Stimulated activated naive CD4-positive, alpha-beta T cell treated with Interleukin-2 at 50 U/mL for 16 hours (primary cell): ENCODE measurements around the gene CD101.

Source experiments
- DNase-seq: peaks from one replicate; lab custom pipeline; 2025; lab: John Stamatoyannopoulos, UW

CD101 gene

DNA sequence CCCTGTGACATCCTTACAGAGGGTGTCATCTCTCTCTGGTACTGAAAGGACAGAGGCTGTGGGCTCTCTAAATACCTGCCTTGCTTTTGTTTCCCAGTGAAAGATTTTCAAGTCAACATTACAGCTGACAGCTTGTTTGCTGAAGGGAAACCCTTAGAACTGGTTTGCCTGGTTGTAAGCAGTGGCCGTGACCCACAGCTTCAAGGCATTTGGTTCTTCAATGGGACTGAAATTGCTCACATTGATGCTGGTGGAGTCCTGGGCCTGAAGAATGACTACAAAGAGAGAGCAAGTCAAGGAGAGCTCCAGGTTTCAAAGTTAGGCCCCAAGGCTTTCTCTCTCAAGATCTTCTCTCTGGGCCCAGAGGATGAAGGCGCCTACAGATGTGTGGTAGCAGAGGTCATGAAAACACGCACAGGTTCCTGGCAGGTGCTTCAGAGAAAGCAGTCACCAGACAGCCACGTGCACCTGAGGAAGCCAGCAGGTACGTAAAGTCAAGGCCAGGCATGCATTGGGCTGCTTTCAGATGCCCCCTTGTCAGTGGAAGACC is 11.8 kb downstream of the CD101 start:
- DNase-seq, result no peak

DNA sequence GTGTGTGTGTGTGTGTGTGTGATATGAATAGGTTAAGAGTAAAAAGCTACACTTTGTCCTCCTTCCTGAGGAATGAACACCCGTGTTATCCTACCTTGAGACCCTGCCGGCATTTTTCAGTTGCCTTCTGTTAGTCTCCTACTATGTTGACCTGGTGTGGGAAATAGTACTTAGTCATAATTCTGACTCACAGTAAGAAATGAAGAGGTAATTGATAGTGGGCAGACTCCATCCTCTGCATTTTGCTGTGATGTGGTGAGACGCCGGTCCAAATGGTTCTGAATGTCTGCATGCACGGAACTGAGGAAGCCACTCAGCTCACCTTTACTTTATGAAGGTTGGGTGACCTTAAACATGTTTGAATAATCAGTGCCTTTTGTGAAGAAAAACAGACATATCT is 12.6 kb downstream of the CD101 start:
- DNase-seq, result peak; percentile 8

DNA sequence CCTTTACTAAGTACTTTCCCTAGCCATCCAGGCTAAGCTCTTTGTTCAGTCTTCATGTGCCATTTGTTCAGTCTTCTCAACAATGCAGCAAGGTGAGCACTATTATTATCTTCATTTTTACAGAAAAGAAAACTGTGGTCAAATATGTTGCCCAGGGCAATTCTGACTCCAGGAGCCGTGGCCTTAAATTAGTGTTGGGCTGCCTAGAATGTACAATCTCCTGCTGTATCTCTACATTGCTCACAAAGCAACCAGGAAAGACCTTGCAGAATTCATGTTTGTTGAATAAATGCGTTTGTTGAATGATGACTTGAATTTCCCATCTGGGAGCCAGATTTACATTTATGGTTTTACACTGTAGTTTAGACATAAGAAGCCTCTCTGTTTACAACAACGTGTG is 14.2 kb downstream of the CD101 start:
- DNase-seq, result no peak

DNA sequence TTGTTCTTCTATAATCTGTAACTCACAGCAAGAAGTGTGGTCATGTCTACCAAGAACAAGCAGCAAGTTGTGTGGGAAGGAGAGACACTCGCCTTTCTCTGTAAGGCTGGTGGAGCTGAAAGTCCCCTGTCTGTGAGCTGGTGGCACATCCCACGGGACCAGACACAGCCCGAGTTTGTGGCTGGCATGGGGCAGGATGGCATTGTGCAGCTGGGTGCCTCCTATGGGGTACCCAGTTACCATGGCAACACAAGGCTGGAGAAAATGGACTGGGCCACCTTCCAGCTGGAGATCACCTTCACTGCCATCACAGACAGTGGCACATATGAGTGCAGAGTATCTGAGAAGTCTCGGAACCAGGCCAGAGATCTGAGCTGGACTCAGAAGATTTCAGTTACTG is 15.5 kb downstream of the CD101 start:
- DNase-seq, result peak; percentile 3

DNA sequence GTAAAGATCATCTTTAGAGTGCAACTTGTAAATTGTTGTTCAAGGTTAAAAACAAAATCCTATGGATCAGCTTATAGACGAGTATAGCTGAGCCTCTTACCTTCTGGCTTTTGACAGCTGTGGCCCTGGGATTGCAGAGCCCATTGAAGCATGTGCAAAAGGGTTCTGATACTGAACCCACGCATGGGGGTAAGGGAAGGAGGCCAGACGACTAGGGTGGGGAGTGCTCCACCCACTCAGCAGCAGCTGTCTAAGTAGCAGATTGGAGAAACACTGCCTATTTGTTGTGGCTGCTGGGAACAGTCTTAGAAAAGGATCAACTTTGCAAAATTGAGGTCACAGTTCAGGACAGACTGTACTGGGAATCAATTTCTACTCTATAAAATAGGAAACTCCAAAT is 16.1 kb downstream of the CD101 start:
- no peak for DNase-seq

DNA sequence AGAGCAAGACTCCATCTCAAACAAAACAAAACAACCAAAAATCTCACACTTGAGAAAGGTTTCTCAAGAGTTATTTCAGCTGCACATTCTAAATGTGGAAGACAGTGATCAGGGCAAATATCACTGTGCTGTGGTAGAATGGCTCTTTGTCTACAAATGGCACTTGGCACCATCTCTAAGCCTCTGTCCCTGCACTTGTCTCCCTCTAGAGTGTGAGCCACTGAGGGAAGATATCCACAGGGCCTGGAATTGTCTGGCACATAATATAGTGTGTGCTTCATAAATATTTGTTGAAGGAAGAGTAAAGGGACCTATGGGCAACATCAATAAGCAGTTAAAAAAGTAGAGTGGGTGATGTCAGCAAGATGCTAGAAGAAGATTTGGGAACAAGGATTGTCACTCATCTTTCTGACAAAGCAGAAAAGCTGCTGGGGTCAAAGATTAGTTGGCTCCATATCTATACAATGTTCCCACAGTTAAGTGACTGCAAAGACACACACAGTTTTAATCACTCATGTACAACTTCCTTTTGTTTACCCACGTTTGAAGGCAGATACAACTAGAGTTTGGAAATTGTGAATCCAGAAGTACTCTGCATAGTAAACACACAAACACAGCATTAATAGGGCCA is 19.1 kb downstream of the CD101 start:
- no peak for DNase-seq

DNA sequence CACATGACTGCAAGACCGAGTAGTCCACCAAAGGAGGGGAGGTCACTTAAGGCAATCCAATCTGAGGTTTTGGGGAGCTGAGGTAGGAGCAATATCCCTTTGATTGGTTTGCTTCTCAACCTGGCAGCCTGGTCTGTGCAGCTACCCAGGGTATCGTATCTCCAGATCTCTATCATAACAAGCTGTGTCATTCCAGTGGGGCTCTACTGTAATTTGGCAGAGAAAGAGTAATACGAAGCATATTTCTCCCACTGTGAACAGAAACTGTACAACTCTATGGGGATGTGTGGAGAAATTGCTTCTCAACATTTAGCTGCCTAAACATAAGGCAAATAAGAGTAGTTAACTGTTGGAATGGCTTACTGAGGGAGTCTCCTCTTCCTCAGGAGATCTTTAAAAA is 20.6 kb downstream of the CD101 start:
- no peak for DNase-seq

DNA sequence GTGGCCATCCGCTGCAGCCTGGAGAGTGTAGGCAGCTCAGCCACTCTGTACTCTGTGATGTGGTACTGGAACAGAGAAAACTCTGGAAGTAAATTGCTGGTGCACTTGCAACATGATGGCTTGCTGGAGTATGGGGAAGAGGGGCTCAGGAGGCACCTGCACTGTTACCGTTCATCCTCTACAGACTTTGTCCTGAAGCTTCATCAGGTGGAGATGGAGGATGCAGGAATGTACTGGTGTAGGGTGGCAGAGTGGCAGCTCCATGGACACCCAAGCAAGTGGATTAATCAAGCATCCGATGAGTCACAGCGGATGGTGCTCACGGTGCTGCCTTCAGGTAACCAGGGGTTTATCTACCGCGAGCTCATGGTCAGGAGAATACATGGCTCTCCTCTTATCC is 24.0 kb downstream of the CD101 start:
- no peak for DNase-seq

DNA sequence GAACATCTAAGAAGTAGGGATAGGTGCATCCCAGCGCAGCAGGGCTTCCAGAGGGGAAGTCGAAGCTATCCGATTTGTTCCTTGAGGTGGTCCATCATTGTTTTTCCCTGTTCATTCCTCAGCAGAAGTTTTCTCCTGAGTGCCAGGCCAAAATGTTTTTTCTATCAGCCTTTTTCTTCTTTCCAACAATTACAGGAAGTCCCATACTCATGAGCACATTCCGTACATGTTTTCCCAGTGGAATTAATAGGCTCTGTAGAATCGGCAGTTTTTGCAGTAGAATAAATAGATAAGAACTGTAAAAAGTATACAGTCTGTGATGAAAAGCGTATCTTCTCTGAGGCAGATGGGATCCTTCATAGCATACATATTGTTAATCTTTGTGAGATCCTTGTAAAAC is 24.8 kb downstream of the CD101 start:
- no peak for DNase-seq

DNA sequence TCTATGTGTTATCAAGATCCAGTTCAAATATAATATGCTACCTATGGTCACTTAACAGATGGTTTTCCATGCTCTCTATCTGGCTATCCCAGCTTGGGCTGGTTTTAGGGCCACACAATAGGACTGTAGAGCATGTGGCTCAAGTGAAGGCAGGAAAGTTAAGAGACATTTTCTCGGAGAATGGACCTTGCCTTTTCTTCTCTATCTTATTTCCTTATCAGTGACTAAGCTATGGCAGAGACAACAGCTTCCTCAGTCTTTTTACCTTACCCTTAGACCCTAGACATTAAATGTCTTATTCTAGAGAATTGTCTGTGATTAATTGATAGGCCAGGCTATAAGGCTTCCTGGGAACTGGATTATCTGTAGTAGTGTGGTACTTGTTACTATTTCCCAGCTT is 28.1 kb downstream of the CD101 start:
- DNase-seq, result no peak

DNA sequence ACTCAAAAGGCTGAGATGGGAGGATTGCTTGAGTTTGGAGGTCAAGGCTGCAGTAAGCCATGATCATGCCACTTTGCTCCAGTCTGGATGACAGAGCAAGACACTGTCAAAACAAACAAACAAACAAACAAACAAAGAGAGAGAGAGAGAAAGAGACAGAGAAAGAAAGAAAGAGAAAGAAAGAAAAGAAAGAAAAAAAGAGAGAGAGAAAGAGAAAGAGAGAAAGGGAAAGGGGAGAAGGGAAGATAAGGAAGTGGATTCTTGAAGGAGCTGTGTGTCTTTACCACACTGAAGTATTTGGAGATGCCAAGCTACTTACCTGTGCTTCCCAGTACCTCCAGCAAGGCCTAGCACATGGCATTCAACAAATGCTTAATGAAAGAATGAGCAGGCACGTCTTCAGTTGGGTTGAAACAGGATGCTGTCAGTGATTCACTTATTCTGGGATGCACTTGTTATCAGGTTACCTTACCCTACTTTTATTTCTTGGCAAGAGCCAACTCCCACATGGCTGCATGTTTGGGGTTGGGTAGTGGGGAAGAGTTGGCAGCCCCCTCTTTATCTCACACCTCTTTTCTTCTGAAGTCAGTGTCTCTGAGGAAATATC is 28.8 kb downstream of the CD101 start:
- DNase-seq, result no peak

DNA sequence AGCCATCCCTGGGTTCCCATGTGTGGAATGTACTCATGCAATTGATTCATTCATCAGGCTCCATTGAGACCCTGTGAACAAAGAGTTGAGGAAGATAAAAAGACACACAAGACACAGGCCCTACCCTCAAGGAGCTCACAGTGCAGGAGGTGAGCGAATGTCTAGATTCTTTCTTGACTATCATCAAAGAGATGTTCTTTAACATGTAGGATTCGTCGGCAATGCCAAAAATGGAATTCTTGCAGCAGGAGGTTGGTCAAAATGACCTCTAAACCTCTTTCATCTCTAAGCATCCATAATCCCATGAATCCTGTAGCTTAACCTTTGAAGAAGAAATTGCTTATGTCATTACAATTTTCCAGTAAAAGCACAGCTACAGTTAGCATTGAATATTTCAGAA is 30.7 kb downstream of the CD101 start:
- DNase-seq, result no peak

DNA sequence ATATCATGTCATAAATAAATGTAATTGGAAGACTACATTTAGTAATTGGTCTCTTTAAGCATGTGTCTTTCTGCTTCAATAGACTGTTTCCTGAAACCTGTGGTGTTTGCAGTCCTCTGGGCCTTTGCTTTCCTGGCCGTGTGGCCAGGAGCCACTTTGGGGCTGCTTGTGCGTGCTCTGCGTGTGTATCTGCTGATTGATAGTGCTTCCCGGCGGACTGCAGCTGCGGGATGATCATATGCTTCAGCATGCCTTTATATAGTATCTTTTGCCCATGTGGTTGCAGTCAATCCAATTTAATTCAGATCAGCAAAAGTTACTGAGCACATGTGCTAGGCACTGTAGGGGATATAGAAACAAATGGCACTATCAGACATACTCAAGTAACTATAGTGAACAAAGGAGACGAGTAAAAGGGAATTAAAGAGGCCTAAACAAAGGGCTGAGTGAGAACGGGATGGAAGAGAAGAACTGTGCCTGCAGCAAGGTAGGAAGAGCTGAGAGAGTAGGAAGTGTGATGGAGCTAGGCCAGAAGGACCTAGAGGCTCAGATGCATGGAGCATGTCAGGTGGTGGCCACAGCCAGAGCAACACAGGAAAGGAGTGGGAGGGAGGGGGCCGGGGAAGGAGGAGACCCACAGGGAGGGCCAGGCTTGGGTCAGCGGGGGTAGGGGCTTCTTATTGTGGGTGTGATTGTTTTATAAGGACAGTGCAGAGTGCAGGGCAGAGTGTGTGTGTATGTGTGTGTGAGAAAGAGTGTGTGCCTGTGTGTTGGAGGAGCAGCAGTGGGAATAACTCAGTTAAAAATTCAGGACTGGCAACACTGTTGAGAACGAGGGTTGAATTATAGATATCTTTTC is 31.4 kb downstream of the CD101 start:
- no peak for DNase-seq

DNA sequence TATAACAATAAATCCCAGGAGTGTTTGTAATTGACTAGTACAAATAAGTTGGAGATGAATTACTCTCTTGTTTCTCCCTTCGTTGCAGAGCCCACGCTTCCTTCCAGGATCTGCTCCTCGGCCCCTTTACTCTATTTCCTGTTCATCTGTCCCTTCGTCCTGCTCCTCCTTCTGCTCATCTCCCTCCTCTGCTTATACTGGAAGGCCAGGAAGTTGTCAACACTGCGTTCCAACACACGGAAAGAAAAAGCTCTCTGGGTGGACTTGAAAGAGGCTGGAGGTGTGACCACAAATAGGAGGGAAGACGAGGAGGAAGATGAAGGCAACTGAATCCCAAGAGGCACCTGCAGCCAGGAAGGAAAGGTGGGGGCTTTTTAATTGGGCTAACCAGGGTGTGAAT is 32.2 kb downstream of the CD101 start:
- no peak for DNase-seq

DNA sequence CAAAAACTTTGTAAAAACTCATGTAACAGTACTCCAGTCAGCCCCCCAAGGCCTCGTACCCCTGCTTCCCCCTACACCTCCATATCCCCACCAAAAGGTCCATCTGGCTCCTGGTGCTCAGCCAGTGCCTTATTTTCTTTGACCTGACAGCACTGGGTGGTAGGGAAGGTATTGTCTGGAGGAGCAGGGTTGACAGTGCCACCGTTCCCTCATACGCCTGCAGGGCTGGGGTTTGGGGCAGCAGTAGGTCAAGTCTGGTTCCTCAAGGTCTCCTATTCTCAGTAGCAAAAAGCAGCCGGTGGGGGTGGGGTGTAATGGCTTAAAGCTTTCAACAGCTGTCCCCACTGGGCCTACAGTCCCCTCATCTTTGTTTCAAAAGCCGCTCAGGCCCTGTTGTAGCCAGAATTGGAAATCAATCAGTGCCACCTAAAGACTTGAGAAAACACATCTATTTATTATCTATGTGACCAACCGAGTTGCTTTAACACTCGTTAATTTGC is 33.3 kb downstream of the CD101 start:
- DNase-seq, result no peak

DNA sequence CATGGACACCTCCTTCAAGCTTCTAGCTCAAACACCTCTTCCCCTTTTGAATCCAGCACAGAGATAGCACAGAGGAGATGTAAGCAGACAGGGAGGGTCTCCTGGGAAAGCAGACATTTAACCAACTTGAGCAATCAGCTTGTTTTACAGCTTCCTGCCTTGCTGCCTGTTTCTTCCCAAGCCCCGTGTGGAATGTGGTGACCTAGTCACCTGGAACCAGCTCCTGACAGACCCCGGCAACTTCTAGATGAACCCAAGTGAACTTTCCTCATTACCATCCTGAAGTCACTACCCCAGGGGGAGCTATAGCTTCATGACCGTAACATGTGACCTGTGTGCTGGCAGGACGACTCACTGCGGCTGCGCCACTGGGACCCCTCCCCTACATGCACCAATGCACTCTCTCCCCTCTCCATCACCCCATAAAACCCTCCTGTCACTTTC is 34.5 kb downstream of the CD101 start:
- no peak for DNase-seq

DNA sequence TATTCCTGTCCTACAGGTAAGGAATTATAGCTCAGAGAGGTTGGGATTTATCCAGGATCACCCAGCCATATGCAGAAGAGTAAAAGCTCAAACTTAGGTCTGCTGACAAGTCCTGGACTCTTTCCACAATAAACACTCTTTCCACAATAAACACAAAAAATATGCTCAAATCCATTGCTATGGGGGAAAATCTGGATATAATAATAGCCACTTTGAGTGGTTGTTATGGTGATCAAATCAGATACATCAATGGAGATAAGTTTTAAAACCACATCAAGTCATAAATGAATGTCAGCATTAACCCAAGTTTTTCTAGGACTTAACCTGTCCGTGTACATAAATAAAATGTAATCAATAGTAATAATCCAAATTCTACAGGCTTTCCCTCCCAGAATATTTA is 36.2 kb downstream of the CD101 start:
- no peak for DNase-seq

DNA sequence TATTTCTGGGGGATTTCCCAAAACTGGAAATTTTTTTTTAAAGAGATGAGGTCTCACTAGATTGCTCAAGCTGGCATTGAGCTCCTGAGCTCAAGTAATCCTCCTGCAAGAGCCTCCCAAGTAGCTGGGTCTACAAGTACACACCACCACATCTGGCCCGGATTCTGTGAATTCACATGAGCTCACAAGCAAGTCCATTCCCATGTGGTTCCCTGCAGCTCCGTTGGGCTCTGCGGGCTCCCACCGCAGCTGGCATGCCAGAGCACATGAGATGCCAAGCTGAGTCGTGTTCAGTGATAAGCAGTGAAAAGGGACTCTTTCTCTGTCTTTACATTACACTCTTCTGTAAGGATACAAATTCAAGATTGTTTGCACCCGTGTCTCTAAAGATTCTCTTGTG is 36.7 kb downstream of the CD101 start:
- DNase-seq, result no peak

DNA sequence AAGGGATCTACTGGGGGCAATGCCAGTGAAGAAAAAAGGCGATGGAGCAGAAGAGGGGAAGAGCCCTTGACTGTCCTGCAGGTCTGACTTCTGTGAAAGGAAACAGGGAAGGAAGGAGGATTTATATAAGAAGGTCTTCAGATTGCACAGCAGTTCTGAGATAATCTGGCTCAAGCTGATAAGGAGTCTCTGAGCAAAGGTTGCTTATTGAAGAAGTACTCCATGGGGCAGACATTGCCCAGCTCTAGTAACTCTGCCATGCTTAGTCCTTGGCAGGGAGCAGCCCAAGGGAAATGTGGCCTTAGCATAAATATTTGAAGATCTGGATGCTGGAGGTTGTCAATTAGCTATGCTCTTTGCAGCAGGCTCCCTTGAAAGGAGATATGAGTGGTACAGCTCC is 42.7 kb downstream of the CD101 start:
- DNase-seq, result no peak

DNA sequence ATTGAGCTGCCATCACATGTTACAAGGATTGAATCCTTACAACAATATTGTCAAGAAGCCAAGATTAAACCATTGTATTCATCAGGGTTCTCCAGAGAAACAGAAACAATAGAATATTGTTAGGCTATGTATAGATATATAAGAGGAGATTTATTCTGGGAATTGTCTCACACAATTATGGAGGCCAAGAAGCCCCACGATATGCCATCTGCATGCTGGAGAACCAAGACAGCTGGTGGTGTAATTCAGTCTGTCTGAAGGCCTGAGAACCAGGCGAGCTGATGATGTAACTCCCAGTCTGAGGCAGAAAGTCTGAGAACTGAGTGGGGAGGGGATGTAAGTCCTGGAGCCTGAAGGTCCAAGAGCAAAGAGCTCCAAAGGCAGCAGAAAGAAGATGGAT is 44.1 kb downstream of the CD101 start:
- no peak for DNase-seq

DNA sequence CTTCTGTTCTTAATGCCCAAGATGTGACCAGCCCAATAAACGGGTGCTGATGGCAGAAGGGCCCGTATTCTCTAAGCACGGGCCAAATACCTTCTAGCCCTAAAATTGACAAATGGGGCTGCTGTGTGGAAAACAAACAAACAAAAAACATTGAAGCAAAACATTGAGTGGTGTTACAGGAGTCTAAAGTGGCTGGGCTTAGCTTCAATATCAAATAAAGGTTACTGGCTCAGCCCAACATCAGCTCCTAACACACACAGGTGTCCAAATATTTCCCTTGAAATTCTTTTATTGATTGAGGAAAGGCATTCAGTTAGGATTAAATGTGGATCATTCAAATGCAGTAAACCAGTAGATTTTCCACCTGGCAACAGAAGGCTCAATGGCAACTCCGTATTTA is 45.2 kb downstream of the CD101 start:
- DNase-seq, result no peak

DNA sequence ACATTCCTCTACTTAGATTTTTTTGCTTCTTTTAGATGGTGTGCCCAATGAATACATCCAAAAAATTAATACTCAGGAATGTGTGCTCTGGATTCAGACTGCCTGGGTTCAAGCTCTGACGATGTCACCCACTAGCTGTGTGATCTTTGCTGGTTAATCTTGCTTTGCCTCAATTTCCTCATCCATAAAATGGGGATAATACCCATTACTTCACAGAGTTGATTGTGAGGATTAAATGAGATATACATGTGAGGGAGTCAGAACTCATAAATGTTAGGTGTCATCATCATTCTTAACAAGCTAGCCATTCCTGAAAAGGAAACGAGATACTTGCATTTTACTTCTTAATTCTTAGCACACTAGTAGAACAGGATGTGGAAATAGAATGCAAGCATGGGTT is 45.7 kb downstream of the CD101 start:
- DNase-seq, result no peak

DNA sequence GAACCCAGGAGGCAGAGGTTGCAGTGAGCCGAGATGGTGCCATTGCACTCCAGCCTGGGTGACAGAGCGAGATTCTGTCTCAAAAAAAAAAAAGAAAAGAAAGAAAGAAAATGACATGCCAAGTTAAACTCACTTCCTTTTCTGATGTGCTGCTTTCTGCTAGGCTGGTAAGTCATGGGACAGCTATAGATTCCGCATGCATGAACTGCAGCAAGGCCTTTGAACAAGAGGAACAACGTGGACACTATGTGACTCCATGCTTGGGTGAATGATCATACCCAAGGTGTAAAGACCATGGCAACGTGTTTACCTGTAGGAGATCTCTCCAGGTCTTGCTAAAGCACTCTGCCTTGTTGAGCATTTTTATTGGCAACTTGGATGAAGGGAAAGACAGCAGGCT is 48.3 kb downstream of the CD101 start:
- DNase-seq, result no peak
